HG03139 (cell line): ENCODE results near the gene COL2A1.

Experiments used
- ATAC-seq: cut with Tn5 transposase; IDR thresholded peaks from one replicate; pipeline ENCODE4 v1.9.1; 2021; ENCODE audit not compliant: unreplicated experiment

Gene COL2A1

DNA sequence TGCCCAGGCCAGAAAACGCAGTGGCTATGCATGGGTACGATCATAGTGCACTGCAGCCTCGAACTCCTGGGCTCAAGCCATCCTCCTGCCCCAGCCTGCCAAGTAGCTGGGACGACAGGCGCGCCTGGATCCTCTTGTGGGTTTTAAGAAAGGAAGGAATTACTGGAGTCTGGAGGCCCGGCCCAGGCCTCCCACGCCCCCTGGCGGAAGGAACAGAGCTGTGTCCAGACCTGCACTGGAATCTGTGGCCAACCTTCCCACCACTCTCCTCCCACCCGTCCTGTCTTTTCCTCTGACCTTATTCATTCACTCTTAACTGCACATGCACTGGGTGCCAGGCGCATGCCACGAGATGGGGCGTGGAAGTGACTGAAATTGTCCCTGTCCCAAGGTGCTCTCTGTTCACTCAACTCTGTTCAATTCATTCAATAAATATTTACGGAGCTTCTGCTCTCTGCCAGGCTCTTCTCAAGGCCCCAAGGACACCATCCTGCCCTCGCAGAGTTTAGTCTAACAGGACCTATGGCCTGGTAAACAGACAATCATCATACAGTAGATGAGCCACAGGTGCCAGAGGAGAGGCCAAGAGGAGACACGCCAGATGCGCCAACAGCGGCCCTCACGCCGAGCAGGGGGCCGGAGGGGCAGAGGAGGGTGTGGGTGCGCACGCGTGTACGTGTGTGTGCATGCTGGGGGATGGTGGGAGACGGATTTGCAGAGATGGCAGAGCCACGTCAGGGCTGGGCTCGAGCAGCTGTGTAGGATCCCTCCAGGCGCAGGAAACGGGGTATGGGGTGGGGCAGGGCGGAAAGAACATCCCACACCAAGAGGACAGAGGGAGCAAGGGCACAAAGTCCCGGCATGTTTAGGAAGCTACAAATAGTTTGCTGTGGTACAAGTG, 54.6 kb downstream of the COL2A1 start:
- no peak for ATAC-seq

DNA sequence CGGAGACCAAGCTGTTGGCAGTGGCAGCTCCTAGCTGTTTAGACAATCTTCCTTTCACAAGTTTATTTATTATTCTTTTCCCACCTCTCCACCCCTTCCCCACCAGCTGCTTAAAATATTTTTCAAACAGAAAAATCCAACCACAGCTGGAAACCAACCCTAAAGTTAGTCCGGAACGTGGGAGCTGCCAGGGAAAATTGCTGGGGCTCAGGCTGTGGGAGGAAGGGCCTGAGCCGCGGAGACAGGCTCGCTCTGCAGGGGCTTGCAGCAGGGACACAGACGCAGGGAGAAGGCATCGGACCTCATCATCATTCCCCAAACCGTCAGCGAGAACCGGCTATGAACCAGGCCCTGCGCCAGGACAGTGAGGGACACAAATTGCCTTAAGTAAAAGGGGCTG, 56.9 kb downstream of the COL2A1 start:
- no peak for ATAC-seq

DNA sequence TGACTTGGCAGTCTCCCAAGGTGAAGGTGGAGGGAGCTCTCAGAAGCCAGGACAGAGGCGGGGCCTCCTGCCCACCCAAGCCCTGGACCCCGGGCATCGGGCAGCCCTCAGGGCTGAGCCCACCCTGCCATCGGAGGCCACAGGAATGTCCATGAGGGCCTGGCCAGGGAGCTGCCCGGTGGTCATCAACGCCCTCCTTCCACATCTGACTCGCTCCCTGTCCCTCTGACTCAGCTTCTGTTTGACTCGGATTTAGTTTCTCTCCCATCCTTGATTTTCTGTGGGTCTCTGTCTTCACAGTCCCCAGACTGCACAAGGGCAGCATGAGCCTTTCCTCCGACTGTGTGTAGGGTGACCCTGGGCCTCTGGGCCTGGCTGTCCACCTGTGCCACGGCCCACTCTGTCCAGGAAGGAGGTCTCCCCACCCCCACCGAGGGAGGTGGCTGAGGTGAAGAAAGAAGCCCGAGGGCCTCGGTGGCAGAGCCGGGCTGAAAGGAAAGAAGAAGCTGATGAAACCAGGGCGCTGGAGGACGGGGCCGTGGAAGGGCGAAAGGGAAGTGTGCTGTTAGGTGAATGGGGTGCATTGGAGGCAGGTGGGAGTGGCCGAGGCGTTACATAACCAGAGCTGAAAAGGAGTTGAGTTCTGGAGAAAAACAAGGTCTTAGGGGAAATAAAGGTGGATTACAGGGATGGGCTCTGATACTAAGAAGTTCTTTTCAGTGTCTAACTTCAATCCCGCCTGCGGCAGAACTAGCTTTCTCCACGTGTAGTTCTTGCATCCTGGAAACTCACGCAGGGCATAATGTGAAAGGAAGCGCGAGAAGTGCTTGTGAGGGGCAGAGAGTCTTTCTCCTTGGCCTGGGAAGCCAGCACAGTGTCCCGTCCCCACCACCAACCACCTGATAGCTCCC, 57.6 kb downstream of the COL2A1 start:
- no peak for ATAC-seq

DNA sequence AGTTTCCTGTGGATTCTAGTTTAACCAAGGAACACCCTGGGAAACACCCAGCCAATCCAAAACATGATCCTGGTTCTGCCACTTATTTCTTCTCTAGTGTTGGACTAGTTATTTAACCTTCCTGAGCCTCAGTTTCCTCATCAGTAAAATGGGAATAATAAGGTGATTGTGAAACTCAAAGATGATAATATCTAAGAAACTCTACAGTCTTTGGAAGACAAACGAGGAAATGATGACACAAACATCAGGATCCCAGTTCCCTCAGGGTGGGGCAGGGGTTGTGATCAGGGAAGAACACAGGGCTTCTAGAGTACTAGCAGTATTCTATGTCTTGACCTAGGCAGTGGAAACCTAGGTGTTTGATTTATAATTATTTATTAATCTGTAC, 58.9 kb downstream of the COL2A1 start:
- ATAC-seq: no peak

DNA sequence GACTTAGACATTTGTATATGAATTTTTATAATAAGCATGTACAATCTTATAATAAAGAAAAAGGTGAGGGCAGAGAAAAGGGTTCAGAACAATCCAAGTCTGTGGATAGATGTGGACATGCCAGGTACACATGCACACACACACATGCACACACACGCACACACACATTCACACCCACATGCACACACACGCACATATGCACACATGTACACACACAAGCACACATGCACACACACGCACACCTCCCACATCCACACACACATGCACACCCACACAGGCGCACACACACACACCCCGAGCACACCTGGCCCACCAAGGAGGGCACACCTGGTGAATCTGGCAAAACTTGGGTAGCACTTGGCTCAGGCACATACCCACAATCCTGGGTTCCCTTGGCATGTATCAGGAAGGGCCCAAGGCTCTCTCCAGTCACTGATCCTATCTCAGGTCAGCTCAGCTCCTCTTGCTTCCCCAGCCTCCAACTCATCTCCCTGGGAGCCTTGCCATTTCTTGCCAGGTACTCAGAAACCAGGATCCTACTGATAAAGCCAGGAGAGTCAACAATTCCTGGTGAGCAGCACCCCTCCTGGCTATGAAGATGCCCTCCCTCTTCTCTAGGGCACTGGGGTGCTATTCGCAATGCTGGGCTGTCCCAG, 59.5 kb downstream of the COL2A1 start:
- ATAC-seq: no peak

DNA sequence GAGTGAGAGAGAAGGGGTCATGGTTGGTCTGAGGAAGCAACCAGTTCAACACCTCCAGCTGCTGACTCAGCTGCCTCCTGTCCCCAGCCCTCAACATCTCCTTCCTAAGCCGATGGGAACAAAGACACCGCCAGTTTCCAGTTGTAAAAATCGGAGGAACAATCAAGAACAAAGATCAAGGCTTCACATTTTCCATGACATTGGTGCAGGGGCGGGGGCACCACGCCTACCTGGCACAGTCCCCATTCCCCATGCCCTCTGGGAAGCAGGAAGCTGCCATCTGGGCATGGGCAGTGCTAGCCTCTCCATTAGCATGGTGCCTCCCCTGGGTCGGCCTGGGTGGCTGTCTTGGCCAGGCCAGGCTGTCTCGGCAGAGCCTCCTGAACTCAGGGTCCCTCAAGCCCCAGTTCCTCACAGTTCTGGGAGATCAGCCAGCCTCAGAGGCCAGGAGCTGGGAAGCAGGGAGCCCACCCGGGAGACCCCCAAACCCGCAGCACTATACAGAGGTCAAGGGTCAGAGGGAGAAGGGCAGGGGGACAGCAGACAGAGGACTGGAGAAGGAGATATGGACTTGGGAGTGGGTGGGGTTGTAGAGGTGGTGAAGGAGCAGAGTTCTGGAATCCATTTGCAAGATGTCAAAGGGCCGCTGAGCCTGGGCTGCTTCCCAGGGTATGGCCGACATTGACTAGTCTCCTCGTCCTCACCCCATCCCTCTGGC, 60.5 kb downstream of the COL2A1 start:
- no peak for ATAC-seq

DNA sequence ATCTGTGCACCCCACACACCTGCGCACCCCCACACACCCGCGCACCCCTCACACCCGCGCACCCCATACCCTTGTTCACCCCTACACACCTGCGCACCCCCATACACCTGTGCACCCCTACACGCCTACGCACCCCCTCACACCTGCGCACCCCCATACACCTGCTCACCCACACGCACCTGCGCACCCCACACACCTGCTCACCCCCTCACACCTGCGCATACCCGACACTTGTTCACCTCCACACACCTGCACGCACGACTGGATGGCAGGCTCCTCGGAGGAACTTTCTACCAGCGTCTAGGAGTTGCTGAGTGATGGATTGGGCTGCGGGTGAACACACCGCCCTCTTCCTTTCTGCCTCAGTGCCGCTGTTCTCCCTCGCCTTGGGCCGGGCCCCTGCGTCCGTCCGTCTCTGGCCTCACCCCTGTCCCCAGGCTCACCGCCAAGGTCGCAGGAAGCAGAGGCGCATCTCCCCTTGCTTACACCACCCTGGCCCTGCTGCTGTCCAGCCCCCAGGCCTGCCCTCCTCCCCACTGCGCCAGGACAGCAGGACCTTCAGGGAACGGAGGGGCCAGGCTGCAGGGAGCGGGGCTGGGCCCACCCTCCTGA, 61.6 kb downstream of the COL2A1 start:
- no peak for ATAC-seq

DNA sequence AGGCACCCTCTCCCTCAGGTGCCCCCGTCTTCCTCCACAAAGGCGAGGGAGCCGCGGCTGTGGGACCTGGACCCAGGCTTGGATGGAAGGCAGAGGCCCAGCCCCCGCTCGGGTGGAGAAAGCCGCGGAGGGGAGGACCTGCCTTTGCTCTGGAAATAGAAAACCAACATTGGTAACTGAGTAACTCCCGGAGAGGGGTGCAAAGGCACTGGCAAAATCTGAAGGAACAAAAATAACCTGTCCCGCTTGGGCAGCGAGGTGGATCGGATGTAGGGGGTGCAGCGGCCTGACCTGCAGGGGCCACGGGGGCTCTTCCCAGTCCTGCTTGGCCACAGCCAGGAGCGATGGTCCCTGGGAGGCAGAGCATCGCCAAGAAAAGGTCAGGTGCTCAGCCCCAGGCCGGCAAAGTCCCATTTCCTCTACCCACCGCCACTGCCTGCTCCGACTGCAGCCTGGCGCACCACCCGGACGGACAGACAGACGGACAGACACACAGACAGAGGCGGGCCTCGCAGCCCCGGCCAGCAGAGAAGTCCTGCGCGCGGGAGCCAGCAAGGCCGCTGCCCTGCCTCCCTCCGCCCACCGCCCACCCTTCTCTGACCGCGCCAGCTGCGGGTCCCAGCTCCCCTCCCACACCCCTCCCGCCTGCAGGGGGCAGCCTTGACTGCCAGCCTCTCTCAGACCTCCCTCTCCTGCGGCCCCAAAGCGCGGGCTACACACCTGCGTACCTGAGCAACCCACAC, 62.2 kb downstream of the COL2A1 start:
- no peak for ATAC-seq

DNA sequence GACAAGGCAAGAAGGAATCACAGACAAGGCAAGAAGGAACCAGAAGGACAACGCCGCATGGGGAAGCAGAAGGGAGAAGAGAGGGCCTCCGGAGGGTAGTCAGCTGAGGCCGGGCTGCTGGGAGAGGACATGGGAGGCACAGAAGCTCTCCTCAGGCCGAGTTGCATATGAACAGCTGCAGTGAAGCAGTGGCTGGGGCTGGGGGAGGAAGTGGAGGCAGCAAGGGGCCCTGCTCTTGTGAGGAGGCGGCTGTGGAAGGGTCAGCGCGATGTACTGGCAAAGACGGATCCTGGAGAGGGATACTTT, 62.8 kb downstream of the COL2A1 start:
- ATAC-seq: no peak

DNA sequence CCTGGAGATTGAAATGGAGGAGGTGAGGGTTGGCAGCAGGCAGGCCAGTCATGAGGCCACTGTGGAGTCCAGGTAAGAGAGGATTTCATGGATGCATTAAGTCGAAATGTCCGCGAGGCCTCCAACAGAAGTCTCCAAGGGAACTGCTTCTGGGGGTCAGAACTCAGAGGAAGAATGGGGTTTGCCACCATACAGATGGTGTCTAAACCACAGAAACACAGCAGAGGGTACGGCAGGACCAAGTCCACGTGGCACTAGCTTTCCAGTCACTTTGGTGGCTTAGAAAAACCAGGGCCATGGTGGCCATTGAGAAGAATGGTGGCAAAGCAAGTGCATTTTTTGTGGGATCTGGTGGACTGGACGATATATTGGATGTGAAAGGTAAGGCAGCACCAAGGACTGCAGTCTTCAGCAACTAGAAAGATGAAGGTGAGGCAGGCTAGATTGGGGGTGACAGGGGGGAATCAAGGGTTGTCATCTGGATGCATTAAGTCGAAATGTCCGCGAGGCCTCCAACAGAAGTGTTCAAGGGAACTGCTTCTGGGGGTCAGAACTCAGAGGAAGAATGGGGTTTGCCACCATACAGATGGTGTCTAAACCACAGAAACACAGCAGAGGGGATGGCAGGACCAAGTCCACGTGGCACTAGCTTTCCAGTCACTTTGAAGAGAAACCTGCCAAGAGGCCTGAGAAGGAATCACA, 63.4 kb downstream of the COL2A1 start:
- no peak for ATAC-seq

DNA sequence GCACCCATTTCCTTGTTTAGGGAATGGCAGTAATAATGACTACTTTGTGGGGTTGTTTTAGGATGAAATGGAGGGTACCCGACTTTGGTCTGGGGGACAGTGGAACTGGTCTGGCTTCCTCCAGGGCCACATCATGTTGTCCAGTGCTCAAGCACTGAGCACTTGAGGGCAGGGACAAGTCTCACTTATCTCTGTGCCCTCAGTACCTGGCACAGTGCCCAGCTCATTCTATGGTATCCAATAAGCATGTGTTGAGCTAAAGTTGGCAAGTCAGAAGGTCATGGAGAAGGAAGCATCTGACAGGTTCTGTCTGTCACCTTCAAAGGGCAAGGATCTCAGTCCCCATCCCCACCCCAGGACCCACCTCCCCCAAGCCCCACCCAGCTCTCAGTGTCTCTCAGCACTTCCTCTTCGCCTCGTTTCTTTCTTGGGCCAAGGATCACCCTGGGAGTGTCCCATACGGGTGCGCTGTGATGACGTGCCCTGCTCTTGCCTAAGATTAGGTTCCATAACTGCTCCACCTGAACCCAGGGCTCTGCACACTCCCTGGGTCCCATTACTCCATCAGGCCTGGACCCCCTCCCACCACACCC, 65.2 kb downstream of the COL2A1 start:
- no peak for ATAC-seq

DNA sequence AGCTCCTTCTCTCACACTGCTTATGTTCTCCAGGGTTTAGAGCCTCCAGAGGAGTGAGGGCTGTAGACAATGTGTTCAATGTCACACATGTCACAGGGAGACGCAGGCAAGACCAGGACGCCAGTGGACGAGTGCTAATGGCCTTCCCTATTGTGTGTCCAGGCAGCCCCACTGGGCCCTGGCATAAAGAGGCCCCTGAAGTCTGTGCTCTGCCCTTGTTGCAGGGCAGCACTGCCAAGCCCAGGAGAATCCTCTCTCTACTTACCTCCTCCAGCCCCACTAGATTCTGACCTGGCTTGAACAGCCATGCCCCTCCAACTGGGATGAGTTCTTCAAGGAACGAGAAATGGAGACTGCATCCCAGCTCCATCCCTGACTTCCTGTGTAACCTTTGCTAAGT, 65.7 kb downstream of the COL2A1 start:
- no peak for ATAC-seq

DNA sequence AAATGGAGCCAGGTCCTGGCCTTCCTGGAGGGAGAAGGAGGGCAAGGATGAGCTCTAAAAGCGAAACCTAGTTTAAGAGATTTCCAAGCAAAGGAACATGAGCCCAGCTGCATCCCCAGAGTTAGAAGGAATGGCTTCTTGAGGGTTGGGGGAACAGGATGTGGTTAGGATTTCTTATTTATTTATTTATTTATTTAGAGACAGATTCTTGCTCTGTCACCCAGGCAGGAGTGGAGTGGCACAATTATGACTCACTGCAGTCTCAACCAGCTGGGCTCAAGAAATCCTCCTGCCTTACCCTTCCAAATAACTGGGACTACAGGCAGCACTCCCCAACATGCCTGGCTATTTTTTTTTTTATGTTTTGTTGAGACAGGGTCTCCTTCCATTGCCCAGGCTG, 66.2 kb downstream of the COL2A1 start:
- no peak for ATAC-seq

DNA sequence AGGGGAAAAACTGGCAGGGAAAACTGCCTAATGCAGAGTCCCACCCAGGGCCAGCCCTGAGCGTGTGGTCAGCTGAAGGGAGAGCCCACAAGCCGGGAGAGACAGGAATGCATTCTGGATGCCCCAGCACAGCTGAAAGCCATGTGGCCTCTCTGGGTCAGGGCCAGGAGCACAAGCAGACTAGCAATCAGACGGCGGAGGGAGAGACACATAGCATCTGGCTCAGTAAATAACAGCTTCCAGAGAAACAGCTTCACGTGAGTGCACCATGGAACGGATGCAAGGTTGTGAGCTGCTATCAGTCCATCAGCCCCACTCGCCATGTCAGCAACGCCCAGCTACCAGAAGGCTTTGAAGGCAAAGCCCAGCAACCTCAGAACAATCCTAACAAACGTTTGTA, 69.1 kb downstream of the COL2A1 start:
- ATAC-seq: no peak

DNA sequence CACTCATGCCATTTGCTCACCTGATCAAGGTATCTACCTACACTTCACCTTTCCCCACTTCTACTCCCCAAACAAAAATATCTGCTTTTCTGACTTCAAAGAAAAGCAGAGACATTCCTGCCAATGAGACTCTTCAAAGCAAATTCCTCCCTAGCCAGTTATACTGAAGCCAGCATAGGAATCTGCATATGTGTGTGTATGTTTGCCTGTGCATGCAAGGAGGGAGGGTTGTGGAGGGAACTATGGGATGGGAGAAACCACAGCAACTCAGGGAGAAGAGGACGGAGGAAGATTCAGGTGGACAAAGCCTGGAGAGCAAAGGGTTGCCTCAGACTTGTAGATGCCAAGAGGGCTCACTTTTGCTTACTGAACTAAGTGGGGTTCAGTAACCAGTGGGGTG, 73.1 kb downstream of the COL2A1 start:
- no peak for ATAC-seq

DNA sequence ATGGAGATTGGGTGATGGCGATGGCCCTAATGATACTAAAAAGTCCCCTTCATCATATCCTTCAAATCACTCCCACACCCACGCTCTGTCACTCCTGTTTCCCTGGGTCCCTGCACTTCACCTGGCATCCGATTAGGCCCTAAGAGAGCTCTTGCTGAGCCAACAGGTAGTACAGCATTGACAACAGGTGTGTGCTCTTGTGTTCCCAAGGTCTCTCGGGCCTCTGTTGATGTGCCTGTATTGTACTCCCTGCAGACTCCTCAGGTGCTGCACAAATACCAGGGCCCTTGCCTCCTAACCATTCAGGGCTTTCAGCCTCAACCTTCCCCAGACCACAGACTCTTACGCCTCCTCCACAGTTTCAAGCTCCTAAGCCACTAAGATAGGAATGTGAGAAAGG, 73.6 kb downstream of the COL2A1 start:
- ATAC-seq: no peak

DNA sequence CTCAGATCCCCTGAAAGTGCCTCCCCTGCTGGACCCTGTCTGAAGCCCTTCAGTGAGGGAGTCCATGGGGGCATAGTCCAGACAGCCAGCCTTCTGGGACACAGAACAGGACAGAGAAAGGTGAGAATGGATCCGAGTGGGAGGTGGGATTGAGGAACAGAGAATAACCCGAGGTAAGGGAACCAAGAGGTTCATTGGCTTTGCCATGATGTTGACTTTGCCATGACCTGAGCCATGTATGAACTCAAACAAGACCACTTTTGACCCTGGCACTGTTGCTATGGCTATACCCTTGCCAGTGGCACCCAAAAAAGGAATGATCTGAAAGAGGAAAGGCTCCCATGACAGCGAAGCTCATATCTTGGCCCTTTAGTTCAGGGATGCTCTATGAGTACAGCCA, 76.9 kb downstream of the COL2A1 start:
- ATAC-seq: no peak
